HG03439 (cell line): ENCODE data around the gene NEK5.
"Not testable (repeated sequence)": the region's sequence is repeated elsewhere in the genome, so short reads cannot be mapped to it uniquely, and the experiment has no call there.

ENCODE experiments used
- ATAC-seq: cut with Tn5 transposase; IDR thresholded peaks from one replicate; pipeline ENCODE4 v1.9.1; 2021; ENCODE audit warnings: mild to moderate bottlenecking, moderate library complexity; ENCODE audit not compliant: unreplicated experiment

The NEK5 gene, protein sequence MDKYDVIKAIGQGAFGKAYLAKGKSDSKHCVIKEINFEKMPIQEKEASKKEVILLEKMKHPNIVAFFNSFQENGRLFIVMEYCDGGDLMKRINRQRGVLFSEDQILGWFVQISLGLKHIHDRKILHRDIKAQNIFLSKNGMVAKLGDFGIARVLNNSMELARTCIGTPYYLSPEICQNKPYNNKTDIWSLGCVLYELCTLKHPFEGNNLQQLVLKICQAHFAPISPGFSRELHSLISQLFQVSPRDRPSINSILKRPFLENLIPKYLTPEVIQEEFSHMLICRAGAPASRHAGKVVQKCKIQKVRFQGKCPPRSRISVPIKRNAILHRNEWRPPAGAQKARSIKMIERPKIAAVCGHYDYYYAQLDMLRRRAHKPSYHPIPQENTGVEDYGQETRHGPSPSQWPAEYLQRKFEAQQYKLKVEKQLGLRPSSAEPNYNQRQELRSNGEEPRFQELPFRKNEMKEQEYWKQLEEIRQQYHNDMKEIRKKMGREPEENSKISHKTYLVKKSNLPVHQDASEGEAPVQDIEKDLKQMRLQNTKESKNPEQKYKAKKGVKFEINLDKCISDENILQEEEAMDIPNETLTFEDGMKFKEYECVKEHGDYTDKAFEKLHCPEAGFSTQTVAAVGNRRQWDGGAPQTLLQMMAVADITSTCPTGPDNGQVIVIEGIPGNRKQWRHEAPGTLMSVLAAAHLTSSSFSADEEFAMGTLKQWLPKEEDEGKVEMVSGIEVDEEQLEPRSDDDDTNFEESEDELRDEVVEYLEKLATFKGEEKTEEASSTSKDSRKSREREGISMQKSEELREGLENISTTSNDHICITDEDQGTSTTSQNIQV

DNA sequence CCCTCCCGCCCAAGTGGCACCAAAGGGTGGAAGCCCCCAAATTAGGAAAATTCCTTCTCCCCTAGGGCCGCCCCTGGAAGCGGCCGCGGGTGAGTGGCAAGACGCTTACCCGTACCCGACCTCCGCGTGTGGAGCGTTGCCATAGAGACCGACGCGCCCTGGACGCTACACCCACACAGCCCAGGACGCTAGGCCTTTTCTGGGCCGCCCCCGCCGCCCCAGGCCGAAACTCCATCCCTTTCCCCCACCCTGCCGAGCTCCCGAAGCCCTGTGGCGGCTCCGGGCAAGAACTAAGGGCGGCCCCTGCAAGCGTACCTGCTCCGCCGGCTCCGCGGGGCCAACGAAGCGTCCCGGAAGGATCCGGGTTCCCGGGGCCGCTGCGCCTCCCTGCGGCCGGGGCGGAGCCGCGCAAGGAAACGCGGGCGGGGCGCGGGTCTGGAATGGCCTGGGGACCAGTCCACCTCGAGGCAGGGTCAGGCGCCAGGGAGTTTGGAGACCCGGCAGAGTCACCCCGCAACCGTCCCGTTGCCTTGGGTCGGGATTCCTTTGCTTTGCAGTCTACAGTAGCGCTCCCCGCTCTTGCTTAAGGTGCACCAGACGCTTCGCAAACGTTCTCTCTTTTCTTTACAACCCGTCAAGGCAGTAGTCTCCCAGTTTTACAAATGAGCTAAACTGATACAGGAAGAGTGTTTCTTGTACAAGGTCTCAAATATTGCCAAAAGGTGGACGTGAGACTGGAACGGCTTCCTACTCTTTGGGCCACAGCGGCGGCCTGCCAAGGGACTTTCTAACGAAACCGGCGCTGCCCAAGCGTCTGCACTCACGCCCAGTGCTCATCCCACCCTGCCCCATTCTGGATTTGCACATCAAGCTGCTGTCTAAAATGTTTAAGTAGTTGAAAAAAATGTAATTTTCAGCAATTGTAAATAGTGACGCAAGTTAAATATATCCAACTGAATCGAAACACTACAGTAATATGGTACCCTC, at the start of gene NEK5:
Gene NEK5 (minus strand): TSS at position 360 of the 987 bp plus-strand sequence. CDS start 1,591 bp downstream, outside the sequence.
- peak; percentile 75 for ATAC-seq

DNA sequence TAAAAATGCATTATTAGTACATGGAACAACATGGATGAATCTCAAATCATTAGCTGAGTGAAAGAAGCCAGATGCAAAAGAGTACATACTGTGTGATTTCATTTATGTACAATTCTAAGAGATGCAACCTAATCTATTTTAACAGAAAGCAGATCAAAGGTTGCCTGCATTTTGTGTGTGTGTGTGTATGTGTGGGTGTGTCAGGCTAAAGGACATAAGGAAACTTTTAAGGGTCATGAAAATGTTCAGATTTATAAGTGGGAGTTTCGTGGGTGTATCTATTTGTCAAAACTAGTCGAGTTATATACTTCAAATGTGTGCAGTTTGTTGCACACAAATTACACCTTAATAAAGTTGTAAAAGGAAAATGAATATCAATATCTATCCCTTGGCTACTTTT, 48.4 kb upstream of the NEK5 start:
- ATAC-seq = no peak

DNA sequence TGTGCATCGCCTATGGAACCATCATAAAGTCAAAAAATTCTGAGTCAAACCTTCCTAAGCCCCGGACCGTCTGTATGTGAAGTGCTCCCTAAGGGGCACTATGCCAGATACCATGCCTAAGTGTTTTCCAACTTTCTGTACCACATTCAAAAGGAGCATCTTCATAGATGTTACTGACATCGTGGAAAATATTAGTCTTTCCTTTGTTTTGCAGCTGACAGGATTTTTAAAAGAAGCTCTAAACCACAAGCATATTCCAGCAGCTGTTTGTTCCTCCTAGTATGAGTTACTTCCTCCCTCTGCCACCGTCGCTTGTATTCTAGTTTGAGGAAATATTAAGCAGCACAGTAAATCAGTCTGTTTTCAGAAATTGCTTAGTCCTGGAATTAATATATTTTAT, 45.1 kb upstream of the NEK5 start:
- not testable (repeated sequence) for ATAC-seq

DNA sequence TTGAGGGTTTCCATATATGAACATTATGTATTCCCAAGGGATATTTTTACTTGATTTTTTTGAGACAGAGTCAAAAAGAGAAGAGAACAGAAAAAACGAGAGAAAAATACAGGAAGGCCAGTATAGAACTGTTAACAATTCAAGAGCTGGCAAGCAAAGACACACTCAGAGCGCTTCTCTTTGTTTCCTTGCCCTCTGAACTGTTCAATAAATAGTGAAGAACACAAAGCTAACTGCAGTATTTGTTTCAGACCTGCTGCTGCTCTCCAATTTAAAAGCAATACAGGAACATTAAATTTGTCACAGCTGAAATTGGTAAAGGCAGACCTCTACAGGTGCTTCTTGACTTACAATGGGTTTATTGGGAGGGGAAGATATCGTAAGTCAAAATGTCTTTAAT, 44.5 kb upstream of the NEK5 start:
- ATAC-seq = no peak

DNA sequence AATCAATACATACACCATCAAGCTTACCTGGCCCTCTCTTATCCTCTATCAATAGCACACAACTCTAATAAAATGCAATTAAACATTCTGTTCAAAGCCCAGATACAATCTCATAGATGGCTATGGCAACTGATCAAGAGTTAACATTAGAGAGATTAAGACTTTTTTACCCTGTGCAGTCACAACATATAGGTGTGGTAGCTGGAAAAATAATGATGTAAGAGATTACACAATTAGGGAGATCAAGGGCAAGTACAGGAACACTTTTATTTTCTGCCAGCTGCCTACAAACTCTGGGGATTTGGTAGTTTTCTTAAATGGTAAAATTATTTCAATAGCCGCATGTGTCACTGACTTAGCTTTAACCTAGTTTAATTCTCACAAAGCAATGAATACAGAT, 42.8 kb upstream of the NEK5 start:
- not testable (repeated sequence) for ATAC-seq

DNA sequence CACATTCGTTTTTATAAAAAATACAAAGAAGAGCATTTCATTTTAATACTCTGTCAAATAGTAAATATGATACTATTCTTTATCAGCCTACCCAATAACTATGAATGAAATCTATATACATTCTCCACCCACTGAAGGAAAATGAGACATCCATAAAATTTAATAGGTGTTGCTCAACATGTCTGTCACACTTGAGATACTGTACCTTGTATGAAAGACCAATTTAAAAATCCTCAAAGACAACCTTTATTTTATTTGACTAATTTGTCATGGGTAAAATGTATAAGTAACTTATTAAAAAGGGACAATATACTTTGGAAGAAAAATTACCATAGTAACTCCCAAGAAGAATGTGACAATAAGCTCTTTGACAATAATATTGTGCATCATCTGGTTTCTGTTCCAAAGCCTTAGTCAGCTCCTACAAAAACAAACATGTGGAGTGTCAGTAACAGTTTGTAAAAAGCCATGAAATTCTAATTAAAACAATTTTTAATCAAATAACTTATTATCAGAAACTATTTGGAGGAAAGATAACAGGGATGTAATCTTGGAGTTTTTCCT, 42.0 kb upstream of the NEK5 start:
- ATAC-seq = not testable (repeated sequence)

DNA sequence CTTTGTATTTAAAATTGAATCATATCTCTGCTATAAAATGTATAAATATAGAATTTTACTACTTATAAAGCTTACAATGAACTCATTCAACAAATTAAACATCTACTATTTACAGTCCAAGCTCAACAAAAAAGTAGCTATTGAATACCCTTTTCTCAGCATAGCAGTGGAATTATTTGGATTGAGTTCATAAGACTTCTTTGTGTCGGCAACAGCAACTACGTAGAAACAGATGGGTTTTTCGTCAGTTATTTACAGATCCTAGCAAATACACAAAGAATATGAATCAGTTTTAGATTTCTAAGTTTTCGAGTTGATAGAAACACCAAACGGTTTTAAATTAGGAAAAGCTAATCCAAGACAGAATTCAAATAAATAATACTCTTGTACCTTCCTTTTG, 41.0 kb upstream of the NEK5 start:
- no peak for ATAC-seq

DNA sequence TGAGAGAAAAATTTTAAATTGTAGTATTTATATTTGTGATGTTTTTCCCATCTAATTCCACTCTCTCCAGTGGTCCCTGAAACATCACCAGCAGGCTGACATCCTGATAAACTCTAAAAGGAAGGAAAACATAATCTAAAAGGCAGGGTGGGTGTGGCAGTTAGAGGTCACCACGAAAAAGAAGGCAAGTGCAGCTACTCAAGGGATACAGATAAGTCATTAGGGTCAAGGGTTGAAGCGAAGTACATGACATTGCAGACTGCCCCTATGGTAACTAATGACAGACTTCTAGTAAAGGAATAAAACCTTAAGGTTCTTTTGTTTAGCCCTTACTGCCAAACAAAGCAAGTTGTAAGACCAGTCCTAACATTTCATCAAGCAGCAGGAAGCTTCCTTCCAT, 36.5 kb upstream of the NEK5 start:
- ATAC-seq = no peak

DNA sequence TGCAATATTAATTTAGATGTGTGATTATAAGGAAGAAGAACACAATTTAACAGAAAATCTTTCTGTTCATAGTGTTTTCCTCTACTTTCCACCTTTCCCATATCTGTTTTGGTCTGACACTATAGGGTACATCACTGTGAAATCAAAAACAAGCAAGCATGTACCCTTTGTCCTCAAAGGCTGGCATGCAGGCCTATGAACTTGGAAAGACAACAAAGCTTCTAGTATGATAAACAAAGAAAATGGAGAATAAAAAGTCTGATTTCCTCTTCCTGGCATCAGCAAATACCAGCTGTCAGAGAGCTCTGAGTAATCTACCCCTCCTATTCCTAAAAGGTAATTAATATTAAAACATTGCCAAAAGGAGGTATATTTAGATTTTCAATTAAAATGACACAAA, 36.1 kb upstream of the NEK5 start:
- ATAC-seq = no peak

DNA sequence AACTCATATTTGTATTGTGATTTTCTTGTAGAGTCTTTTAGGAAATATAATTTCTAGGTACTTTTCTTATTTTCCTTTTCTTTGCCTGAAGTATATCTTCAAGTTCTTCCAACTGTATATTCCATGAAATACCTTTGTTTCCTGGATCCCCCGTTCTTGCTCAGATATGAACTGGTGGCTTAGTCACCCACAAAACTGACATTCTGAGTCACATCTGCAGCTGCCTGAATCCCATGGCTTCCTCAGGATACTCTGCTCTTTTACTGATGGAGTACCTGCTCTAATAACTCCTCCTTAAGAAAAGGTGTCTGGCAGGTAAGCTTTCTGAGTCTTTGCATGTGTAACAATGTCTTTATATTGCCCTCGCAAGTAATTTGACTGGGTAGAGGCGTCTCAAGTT, 35.0 kb upstream of the NEK5 start:
- ATAC-seq = not testable (repeated sequence)

DNA sequence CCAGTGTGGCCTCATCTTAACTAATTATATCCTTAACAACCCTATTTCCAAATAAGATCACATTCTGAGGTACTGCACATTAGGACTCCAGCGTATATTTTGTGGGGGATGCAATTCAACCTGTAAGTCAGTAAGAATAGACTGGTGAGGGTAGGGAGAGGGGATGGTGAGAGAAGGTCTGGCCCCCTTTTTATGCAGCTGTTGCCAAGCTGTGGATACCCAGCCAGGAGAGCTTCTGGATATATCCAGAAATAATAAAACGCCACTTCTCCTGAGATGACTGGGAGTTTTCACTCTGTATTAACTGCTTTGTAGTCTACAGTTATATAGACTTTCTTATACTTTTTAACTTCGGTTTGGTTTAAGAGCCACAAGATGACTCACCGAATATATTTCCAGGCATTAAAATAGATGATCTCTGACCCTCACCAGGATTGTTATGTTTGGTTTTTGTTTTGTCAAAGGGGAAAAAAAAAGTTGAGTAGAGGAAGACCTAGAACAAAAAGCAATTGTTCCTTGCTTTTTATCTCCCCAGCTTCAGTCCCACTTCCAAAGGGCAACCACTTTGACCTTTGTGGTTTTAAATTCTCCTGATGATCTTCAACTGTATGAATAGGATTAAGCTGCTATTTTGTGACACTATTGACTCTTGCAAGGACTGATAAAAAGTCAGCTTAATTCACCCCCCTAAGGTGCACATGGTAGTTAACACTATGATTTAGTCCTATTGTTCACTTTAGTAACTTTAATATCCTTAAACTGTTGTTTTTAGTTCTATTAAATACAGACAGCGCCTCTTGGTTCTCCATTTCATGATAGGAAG, 33.6 kb upstream of the NEK5 start:
- no peak for ATAC-seq

DNA sequence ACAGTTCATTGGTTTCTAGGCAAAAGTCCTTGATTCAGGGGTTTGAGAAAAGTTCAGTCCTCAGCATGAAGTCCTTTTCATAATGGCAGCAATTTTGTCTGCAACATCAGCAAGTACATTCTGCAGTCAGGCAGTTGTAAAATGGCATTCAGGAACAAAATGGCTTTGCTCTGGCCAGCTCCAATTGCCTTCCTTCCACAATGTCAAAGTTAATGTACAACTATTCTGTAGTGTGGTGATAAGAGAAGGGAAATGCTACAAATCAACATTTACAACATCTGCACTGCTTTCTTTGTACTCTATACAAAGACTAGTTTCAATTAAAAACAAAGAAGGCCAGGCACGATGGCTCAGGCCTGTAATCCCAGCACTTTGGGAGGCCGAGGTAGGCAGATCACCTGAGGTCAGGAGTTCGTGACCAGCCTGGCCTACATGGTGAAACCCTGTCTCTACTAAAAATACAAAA, 32.3 kb upstream of the NEK5 start:
- no peak for ATAC-seq

DNA sequence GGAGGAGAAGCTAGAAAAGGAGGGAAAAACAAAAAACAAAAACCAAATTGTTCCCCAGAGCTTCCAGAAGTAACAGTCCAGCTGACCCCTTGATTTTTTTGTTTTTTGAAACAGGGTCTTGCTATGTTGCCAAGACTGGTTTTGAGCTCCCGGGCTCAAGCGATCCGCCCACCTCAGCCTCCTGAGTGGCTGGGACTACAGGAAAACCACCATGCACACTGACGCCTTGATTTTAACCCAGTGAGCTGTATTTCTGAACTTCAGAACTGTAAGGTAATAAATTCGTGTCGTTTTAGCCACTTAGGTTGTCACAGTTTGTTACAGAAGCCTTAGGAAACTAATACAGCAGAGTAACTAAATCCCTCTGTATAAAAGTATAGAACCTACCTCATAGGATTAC, 31.6 kb upstream of the NEK5 start:
- ATAC-seq = no peak

DNA sequence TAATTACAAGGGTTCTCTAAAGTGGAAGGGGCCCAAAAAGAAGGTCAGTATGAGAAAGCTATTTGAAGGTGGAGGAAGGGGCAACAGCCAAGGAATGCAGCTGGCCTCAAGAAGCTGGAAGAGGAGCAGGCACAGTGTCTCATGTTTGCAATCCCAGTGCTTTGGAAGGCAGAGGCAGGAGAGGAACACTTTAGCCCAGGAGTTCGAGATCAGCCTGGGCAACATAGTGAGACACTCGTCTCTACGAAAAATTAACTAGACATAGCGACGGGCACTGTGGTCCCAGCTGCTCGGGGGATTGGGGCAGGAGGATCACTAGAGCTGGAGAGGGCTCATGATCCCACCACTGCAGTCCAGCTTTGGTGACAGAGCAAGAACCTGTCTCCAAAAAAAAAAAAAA, 31.2 kb upstream of the NEK5 start:
- ATAC-seq = no peak

DNA sequence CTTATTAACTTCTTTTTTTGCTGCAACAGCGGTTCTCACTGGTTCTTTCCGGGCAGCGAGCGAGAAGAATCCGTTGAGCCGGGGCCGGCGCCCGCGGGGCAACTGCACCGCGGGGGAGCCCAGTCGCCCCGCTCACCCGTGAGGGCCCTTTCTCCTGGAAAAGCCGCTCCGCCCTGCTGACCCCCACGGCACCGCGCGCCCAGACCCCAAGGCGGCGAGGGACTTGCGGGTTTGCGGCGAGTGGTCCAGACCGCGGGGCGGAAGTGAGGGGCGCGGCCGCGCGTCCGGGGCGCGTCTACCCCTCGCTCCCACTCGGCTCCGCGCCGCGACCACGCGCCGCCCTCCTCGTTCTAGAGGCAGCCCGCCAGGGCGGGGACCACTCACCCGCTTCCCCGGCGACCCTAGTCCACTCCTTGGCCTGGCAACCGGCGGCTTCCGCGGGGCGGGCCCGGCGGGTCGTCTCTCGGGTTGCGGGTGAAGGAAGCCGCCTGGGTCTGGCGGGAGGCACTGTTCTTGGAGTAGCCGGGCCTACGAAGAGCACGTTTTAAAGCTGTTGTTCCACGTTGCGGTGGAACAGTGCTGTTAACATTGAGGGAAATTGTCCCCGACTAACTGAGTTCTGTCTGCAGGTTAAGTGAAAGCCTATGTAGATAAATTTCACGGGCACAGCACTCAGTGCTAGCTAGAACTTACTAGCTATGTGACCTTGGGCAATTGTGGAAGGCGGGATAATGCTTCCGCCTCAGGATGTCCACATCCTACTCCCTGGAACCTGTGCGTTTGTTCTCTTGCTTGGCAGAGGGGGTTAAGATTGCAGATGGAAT, 30.5 kb upstream of the NEK5 start, which contains the start of gene NEK3:
Gene NEK3 (minus strand): TSS at position 439 of the 824 bp plus-strand sequence. CDS start 3,406 bp downstream, outside the sequence.
- ATAC-seq = peak; percentile 82

DNA sequence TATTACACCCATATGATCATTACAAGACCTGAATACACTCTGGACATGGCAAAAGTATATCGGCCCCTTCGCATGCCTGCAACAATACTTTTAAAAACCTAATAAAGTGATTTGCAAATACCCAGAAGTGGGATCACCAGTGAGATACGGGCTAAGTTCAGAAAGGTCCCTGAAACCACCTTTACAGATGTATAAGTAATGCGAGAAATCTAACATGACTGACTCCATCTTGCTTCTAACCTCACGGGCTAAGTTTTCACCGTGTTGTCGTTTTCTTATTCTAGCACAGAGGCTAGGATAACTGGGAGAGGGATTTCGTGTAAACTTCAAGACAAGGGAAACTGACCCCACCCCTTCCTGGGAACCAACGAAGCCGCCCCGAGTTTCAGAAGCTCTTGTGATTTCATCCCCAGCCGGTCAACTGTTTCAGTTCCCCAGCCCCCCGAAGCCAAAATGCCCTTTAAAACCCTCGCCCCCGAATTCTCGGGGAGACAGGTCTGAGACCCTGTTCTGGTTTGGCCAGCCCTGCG, 29.8 kb upstream of the NEK5 start:
- ATAC-seq = peak; percentile 11

DNA sequence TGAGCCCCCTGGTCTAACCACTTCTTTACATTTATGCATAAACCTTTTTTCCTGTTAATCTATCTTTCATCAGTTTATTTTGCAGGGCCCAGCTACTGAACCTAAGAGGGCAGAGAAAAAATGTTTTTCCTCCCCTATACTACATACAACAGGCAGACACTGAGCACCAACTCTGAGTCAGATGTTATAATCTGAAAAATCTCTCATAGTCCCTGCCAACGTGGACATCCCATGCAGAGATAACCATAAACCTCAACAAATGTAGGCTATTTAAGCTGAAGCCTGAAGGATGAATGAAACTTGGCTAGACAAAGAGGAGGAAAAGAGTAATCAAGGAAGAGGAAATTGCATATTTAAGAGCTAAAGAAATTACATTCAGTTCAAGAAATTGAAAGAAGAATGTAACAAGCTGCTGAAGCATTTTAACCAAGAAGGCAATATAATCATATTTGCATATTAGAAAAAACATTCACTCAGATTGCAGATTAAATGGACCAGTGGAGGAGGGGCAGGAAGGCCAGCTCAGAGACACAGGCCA, 27.9 kb upstream of the NEK5 start:
- no peak for ATAC-seq

DNA sequence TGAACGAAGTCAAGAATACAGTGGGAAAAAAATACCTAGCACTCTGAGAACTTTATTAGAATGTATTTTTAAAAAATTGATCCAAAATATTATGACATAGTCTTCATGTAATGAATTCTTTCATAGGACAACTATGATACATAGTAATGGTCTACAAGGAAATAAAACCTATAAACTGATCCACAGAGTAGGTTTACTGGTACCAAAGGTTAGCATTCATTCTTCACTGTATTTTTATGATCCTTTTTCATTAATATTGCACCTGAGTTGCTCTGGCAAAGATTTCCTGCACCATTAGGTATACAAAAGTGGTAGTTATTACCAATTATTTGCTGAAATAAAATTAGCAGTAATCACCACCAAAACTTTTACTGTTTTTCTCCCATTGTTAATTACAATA, 26.3 kb upstream of the NEK5 start:
- ATAC-seq = no peak
